Activated naive CD4-positive, alpha-beta T cell (primary cell): ENCODE results near the gene PCDH7.

Experiments used
- DNase-seq, 4 experiments: peaks; one replicate each; lab custom pipeline; 2025; lab: John Stamatoyannopoulos, UW

PCDH7 gene, protein sequence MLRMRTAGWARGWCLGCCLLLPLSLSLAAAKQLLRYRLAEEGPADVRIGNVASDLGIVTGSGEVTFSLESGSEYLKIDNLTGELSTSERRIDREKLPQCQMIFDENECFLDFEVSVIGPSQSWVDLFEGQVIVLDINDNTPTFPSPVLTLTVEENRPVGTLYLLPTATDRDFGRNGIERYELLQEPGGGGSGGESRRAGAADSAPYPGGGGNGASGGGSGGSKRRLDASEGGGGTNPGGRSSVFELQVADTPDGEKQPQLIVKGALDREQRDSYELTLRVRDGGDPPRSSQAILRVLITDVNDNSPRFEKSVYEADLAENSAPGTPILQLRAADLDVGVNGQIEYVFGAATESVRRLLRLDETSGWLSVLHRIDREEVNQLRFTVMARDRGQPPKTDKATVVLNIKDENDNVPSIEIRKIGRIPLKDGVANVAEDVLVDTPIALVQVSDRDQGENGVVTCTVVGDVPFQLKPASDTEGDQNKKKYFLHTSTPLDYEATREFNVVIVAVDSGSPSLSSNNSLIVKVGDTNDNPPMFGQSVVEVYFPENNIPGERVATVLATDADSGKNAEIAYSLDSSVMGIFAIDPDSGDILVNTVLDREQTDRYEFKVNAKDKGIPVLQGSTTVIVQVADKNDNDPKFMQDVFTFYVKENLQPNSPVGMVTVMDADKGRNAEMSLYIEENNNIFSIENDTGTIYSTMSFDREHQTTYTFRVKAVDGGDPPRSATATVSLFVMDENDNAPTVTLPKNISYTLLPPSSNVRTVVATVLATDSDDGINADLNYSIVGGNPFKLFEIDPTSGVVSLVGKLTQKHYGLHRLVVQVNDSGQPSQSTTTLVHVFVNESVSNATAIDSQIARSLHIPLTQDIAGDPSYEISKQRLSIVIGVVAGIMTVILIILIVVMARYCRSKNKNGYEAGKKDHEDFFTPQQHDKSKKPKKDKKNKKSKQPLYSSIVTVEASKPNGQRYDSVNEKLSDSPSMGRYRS (N-terminal part only)

GRCh38 chr4:30720021-30720660 is at the start of gene PCDH7:
PCDH7 (plus strand) TSS chr4:30720369; CDS start chr4:30721423, 1,054 bp downstream.
- DNase-seq, result no peak

GRCh38 chr4:30671926-30672448 is 48.2 kb upstream of the PCDH7 start:
- no peak for DNase-seq

GRCh38 chr4:30696191-30696590 is 24.0 kb upstream of the PCDH7 start:
- DNase-seq, result no peak

DNA sequence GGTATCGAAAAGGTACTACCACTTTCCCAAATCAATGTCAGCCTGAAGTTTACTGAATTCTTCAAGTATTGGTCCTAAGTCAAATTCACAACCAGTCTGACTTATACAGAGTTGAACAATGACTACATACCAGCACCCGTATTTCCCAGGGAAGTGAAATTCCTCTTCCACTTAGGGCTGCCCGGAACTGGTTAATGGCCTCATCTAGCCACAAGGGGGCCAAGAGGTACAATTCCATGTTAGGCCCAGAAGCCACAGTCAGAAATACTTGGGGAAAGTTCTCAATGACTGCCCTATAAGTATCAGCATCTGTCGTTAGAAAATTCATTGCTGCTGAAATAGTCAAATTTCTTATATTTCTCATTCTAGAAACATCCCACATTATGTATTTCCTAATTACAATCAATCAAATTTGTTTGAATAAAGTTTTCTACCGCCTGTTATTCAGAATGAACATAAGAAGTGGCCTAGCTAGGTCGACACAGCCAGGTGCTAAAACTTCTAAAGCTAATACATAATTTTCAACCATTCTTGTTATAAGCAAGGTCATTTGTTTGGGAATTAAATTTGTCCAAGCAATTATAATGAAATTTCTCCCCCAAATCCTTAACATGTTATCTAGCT is 5.6 kb upstream of the PCDH7 start:
- no peak for DNase-seq

DNA sequence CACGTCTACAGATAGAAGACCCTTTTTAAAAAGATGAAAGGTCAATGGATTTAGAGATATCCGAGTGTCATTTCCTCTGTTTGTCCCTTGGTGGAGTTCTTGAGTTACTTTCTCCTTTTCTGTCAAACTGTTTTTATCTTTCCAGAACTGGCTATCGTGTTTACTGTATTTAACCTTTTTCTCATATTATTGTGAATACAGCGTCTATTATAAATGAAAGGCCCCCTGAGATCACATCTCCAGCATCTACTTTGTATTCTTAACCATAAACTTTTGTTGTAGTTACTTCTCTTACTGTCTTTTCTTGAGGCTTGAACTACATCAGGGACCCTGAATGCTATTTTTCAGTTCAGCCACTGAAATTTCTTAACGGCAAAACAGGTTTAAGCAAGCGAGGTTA is 4.0 kb upstream of the PCDH7 start:
- DNase-seq, result no peak

- DNase-seq, result no peak
Measured at GRCh38 chr4:30716681-30717207, 3.4 kb upstream of the PCDH7 start.

GRCh38 chr4:30717208-30718020 is 2.8 kb upstream of the PCDH7 start:
- no peak for DNase-seq

- no peak for DNase-seq
Measured at GRCh38 chr4:30718021-30718542, 2.1 kb upstream of the PCDH7 start.

DNA sequence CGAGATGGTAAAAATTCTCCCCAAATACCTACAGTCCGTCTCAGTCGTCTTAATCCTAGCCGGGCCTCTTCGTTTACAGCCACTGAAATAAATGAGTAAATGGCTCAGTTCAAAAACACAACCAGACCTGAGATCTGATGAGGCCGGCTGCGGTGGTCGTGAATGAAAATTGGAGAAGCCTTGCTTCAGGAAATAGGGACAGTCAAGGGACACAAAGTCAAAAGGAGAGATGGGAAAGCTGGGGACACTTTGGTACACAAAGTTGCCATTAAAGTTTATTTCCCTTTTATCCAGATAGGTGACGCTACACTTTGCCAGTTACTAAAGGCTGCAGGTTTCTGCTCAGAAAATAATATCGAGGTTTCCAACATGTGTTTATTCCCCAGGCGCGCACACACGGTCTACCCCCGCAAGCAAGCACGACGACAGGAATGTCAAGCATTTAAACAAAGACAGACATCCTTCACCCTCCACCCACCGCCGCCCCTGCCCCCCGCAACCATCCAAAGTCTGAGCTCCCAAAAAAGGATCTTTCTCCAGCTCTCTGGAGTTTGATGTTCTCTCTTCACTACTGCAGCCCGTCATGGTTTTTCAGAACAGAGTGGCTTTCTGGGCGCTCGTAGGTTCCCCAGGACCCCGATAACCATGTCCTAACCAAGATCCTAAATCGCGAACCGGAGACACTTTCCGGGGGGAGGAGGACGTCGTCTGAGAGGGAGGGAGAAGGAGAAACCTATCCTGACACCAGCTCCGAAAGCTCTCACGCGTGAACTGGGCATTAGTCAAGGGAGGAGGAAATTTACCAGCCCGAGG is 1.3 kb upstream of the PCDH7 start:
- DNase-seq, result no peak

DNA sequence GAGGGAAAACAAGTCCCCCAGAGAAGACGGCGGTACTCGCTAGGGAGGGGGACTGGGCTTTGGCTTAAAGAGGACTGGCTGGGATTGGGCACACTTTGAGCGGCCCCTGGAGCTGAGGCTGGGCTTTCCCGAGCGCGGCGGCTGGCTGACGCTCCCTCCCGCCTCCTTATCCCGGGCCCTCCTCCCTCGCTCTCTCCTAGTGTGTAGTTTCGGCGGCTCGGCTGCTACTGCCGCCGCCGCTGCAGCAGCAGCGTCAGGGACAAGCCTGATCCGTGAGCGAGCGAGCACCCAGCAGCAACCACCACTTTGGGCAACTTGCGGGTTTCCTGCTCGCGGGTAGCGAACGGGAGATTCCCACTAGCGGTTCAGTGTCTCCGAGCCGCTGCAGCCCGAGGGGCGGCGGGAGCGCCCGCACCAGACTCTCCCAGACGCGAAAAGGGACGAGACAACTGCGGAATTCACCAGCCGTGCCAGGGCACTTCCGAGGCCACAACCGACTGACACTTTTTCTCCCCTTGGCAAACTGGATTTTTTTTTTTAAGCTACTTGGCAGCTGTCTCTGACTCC is 632 bp upstream of the PCDH7 start:
- DNase-seq, result no peak

DNA sequence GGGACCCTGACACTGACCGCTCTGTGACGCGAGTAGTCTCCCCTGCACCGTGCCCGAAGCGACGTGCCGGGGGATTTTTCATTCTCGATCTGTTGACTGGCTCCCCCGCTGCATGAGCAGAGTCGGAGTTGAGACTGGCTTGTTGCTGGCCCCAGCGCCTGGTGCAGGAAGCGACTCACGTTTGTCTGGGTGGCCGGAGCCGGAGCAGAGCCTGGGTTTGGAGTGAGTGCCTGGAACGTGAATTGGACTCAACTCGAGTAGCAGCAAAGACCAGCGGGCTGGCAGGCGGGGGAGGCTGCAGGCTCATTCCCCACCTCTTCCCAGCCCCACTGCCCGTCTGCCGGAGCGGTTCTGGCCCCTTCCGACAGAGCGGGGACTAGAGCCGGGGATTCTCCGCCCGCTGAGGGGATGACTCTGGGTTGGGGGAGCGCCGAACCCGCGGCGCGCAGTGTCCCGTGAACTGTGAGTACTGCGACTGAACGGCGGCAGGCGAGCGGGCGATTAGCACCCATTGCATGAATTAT is 554 bp downstream of the PCDH7 start:
- DNase-seq, result no peak

GRCh38 chr4:30721185-30722091 is 1.3 kb downstream of the PCDH7 start:
- no peak for DNase-seq

GRCh38 chr4:30722092-30722358 is 1.9 kb downstream of the PCDH7 start:
- DNase-seq, result no peak

- DNase-seq, result no peak
Measured at GRCh38 chr4:30722359-30723200, 2.4 kb downstream of the PCDH7 start.

GRCh38 chr4:30723201-30723955 is 3.2 kb downstream of the PCDH7 start:
- no peak for DNase-seq

GRCh38 chr4:30724247-30724646 is 4.1 kb downstream of the PCDH7 start:
- DNase-seq, result no peak
